Stomach (tissue), 9 donors: Measurements from ENCODE around the gene SLC7A4. TPM values are rescaled to one million over a fixed set of nuclear protein-coding genes. Genes with fewer than 3 reads are reported as not detected.

Source experiments
- DNase-seq, 2 donors: peaks; one replicate each; pipeline versions ENCODE4 v3.0.0 to v3.0.0-alpha.2; 2013 to 2019
- H3K27ac ChIP-seq, 5 donors: fragments of 200-600 bp in 4 of 5; sonication (generic) in 4 of 5; one replicate each; pipeline ENCODE4 v1.5.1; 2013 to 2019; ENCODE audit warnings: mild to moderate bottlenecking in 1 of 5, moderate library complexity in 1 of 5
- H3K27me3 ChIP-seq, 3 donors: fragments of 200-600 bp; sonication (generic); one replicate each; pipeline ENCODE4 v1.5.1; 2017 to 2019; ENCODE audit warnings: mixed run types in 1 of 3
- H3K36me3 ChIP-seq, 4 donors: fragments of 200-600 bp; sonication (generic); 1 replicate in 3 of 4; 2 replicates in 1 of 4; pipeline ENCODE4 v1.5.1; 2016 to 2019
- H3K4me1 ChIP-seq, 4 donors: fragments of 200-600 bp; sonication (generic); one replicate each; pipeline ENCODE4 v1.5.1; 2016 to 2019
- H3K4me3 ChIP-seq, 4 donors: fragments of 200-600 bp; sonication (generic) in 3 of 4; one replicate each; pipeline ENCODE4 v1.5.1; 2016 to 2019; ENCODE audit warnings: mild to moderate bottlenecking in 1 of 4
- H3K9me3 ChIP-seq, 4 donors: fragments of 200-600 bp; sonication (generic); one replicate each; pipeline ENCODE4 v1.5.1; 2016 to 2019
- CTCF ChIP-seq, 7 experiments: fragments of 450-650 bp in 4 of 7; fragments of 200-600 bp in 3 of 7; sonication (generic) in 3 of 7; IDR thresholded peaks; one replicate each; pipeline ENCODE4 v1.5.1; 2016 to 2019; ENCODE audit warnings: antibody characterized with exemption in 7 of 7, control low read depth in 2 of 7, mild to moderate bottlenecking in 1 of 7
- EP300 ChIP-seq: sonication (generic); formaldehyde crosslinking; IDR thresholded peaks from one replicate; pipeline ENCODE4 v1.6.1; 2017; ENCODE audit warnings: antibody characterized with exemption
- POLR2A ChIP-seq, 4 donors: fragments of 450-650 bp; IDR thresholded peaks; one replicate each; pipeline ENCODE4 v1.6.1; 2016; ENCODE audit warnings: antibody characterized with exemption in 4 of 4, control low read depth in 2 of 4, mild to moderate bottlenecking in 1 of 4, moderate library complexity in 1 of 4
- POLR2AphosphoS5 ChIP-seq, 3 donors: sonication (generic); formaldehyde crosslinking; IDR thresholded peaks; one replicate each; pipeline ENCODE4 v1.6.1; 2016; ENCODE audit warnings: antibody characterized with exemption in 3 of 3
- WGBS, 5 donors: extraction: QIAGEN DNeasy Blood & Tissue Kit in 3 of 5; methylation state at CpG; one replicate each; pipeline versions ENCODE4 v1.1.5 to v1.1.7; 2013 to 2018; 5-methylcytosine and 5-hydroxymethylcytosine counted together
- intact Hi-C: fragments of 100-400 bp; cut with DNase I; formaldehyde crosslinking; loops from one replicate; pipeline ENCODE4 v1.15.1; 2023; ENCODE audit warnings: low total_unique reads
- polyA plus RNA-seq, 3 donors: library from polyadenylated mRNA; stranded (reverse); fragments of 200-250 nt; gene quantifications; one replicate each; pipeline ENCODE4 v1.2.3, GENCODE V29; 2013
- total RNA-seq, 5 donors: library from RNA; depleted of rRNA; stranded (reverse); fragments of >200 nt; gene quantifications; one replicate each; pipeline versions ENCODE4 v1.1.0 to v1.2.3, GENCODE V29; 2014 to 2016
- donor health status: healthy with polysubstance abuse.
- donor health status: Bipolar disorder and iron deficiency.
- donor health status: healthy.

Gene SLC7A4
- total and polyA plus RNA-seq, 8 donors: 0.12 to 1.0 (median 0.18) TPM; not detected in 5

GRCh38 chr22:21054714-21055563 lies 22.6 kb upstream of the SLC7A4 start:
- Histone ChIP-seq H3K4me3 (no peak overlapping the region), H3K9me3 (no peaks in the 10 kb centered on the region), H3K4me1 (no peaks in the 10 kb centered on the region), H3K27ac (no peak overlapping the region), H3K27me3 (peaks cover 0 to 22% (median 4%) of the 10 kb centered on the region in 3 donors), H3K36me3 (no peaks in the 10 kb centered on the region)
- WGBS, 5 donors: 65 to 89% (median 84%) methylated on average over 5 to 11 of the region's 11 CpGs
- DNase-seq: no peak
- no peak for TF ChIP-seq POLR2A (IDR thresholded peaks at IDR 0.05)
- TF ChIP-seq EP300: no peak
- TF ChIP-seq POLR2AphosphoS5 (IDR thresholded peaks at IDR 0.05): no peak
- TF ChIP-seq CTCF (IDR thresholded peaks at IDR 0.05): no peak
- intact Hi-C loops: no loop called here

- no peaks in the 10 kb centered on the region for H3K9me3 ChIP-seq
- H3K4me1 ChIP-seq: no peaks in the 10 kb centered on the region
- no peak overlapping the region for H3K27ac ChIP-seq
- no peaks in the 10 kb centered on the region for H3K36me3 ChIP-seq
- H3K4me3 ChIP-seq: no peak overlapping the region
- intact Hi-C loops: no loop called here
- H3K27me3 ChIP-seq: peaks cover 0 to 22% (median 4%) of the 10 kb centered on the region in 3 donors
- DNase-seq: no peak
- WGBS, 5 donors: 84 to 90% (median 87%) methylated on average over 15 of the region's 15 CpGs
- TF ChIP-seq EP300 (no peak), POLR2AphosphoS5 (IDR thresholded peaks at IDR 0.05) (no peak), CTCF (IDR thresholded peaks at IDR 0.05) (no peak), POLR2A (IDR thresholded peaks at IDR 0.05) (no peak)
These were observed 21.8 kb upstream of the SLC7A4 start for GRCh38 chr22:21054046-21054713.

- Histone ChIP-seq H3K4me3 (no peak overlapping the region), H3K9me3 (no peaks in the 10 kb centered on the region), H3K36me3 (no peaks in the 10 kb centered on the region), H3K4me1 (no peaks in the 10 kb centered on the region), H3K27me3 (peaks cover 0 to 22% (median 4%) of the 10 kb centered on the region in 3 donors), H3K27ac (no peak overlapping the region)
- DNase-seq: no peak
- WGBS, 5 donors: 70 to 80% (median 73%) methylated on average over 7 to 8 of the region's 8 CpGs
- no peak for TF ChIP-seq POLR2A (IDR thresholded peaks at IDR 0.05)
- no peak for TF ChIP-seq EP300
- TF ChIP-seq POLR2AphosphoS5 (IDR thresholded peaks at IDR 0.05): no peak
- no peak for TF ChIP-seq CTCF (IDR thresholded peaks at IDR 0.05)
- intact Hi-C loops: no loop called here
These were observed 20.5 kb upstream of the SLC7A4 start for GRCh38 chr22:21052715-21053459.

- DNase-seq: no peak
- Histone ChIP-seq H3K4me1 (no peaks in the 10 kb centered on the region), H3K9me3 (no peaks in the 10 kb centered on the region), H3K36me3 (no peaks in the 10 kb centered on the region), H3K27ac (no peak overlapping the region), H3K27me3 (peaks cover 0 to 19% (median 4%) of the 10 kb centered on the region in 3 donors), H3K4me3 (no peak overlapping the region)
- 58 to 72% (median 68%) methylated on average over 8 of the region's 8 CpGs for WGBS, 5 donors
- intact Hi-C loops: no loop called here
- TF ChIP-seq CTCF (IDR thresholded peaks at IDR 0.05): no peak
- TF ChIP-seq POLR2AphosphoS5 (IDR thresholded peaks at IDR 0.05): no peak
- no peak for TF ChIP-seq EP300
- TF ChIP-seq POLR2A (IDR thresholded peaks at IDR 0.05): no peak
These were observed 19.6 kb upstream of the SLC7A4 start for GRCh38 chr22:21051831-21052400.
